ENCODE data around the gene GGACT. TPM values are rescaled to one million over a fixed set of nuclear protein-coding genes. Genes with fewer than 3 reads are reported as not detected.

GGACT gene
- total and polyA plus RNA-seq, 2 of the 8 experiments (the other 6 are each of a cell fraction or from before 2014, with no cell fraction given): 1.1 to 1.5 TPM

DNA sequence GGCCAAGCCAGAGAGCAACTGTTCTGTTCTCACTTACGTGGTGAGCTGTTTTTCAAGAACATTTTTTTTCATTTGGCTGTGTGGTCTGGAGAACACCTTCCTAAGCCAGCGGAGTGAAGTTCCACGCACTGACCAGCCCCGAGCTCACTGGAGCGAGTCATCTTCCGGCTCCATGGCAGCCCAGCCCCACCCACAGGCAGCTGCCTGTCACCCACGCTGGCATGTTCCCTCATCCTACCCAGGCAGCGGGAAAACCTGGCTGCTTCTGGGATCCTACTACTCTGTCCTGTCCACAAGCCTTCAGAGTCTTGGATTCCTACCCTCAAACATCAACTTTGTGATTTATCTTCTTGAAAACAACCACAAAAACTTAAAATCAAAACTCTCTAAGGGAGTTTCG lies 76.2 kb downstream of the GGACT start:
- POLR2A ChIA-PET (ENCODE audit: partially characterized antibody): interaction anchor here (1.1 kb wide), 1 partner anchor 72 kb away, joined by 3 read pairs; no protein-coding TSS in a partner anchor
- no peak overlapping the region for H3K14ac ChIP-seq (ENCODE audit: insufficient read length)
- TF ChIP-seq ASH2L (IDR thresholded peaks at IDR 0.05; ENCODE audit: low read length): no peak
- no peak for TF ChIP-seq SIRT6 (IDR thresholded peaks at IDR 0.05; ENCODE audit: low read length)
- TF ChIP-seq PHF8 (conservative IDR thresholded peaks at IDR 0.05; ENCODE audit: low read depth, low read length): no peak
- no peak for TF ChIP-seq RNF2 (IDR thresholded peaks at IDR 0.05; ENCODE audit: borderline replicate concordance, low read depth, low read length, missing control alignments, poor library complexity, severe bottlenecking)
- peak; percentile 14 to 33; a peak in 1 of 4 replicates for TF ChIP-seq RAD21 (IDR thresholded peaks at IDR 0.05 in 1 of 2, conservative IDR thresholded peaks at IDR 0.05 in 1 of 2; ENCODE audit: low read depth in 2 of 2, low read length in 2 of 2)
- TF ChIP-seq KDM1A (IDR thresholded peaks at IDR 0.05; ENCODE audit: borderline replicate concordance, low read length): 0 out of 2 replicates have a peak, but pooled peaks have one; percentile 18
- TF ChIP-seq NRF1 (IDR thresholded peaks at IDR 0.05; ENCODE audit: low read depth, low read length): no peak
- TF ChIP-seq TAF7 (optimal IDR thresholded peaks at IDR 0.05; ENCODE audit: borderline replicate concordance, low read depth, low read length): no peak
- no peak for TF ChIP-seq CEBPB (IDR thresholded peaks at IDR 0.05; ENCODE audit: low read depth, low read length)
- no peak for TF ChIP-seq GABPA (IDR thresholded peaks at IDR 0.05; ENCODE audit: borderline replicate concordance, insufficient read depth, low read length)
- no peak for TF ChIP-seq EGR1 (IDR thresholded peaks at IDR 0.05; ENCODE audit: borderline replicate concordance, low read depth, low read length)
- TF ChIP-seq ATF3 (IDR thresholded peaks at IDR 0.05; ENCODE audit: insufficient read depth, low read depth, low read length): no peak

More for the DNA sequence above, 76.2 kb downstream of the GGACT start:
- Histone ChIP-seq H3K36me3 (ENCODE audit: control insufficient read depth in 2 of 4, insufficient read depth in 4 of 4, low read length in 3 of 4) (no peaks in the 10 kb centered on the region), H3K79me1 (ENCODE audit: low read depth, low read length) (no peaks in the 10 kb centered on the region), H2BK12ac (ENCODE audit: low read depth, low read length) (peak overlapping the region; percentile 62), H3K18ac (ENCODE audit: extremely low read depth, low read length) (peak overlapping the region; percentile 60; the same call in 1 of the 2 replicates), H2BK120ac (replicated peaks; ENCODE audit: low read depth, low read length) (no peak overlapping the region), H3K27ac (ENCODE audit: low read depth, low read length) (no peak overlapping the region), H3K4ac (replicated peaks; ENCODE audit: insufficient read length, low read depth, low read length) (no peak overlapping the region), H4K91ac (replicated peaks; ENCODE audit: insufficient read length, low read length) (peak overlapping the region; percentile 63), H3K27me3 (replicated peaks in 1 of 4; ENCODE audit: control insufficient read depth in 3 of 4, extremely low read depth in 1 of 4, insufficient read depth in 3 of 4, low read length in 3 of 4) (no peaks in the 10 kb centered on the region), H2BK5ac (ENCODE audit: low read depth, low read length) (peak overlapping the region; percentile 94; the same call in 1 of the 2 replicates), H2AFZ (ENCODE audit: low read length) (no peak overlapping the region), H3K79me2 (ENCODE audit: control insufficient read depth in 1 of 2, insufficient read depth in 2 of 2, low read length in 2 of 2) (no peaks in the 10 kb centered on the region), H3K56ac (replicated peaks; ENCODE audit: insufficient read length, low read depth, low read length) (no peak overlapping the region), H4K8ac (ENCODE audit: extremely low read depth, insufficient read depth, low read length) (no peak overlapping the region), H3K9ac (replicated peaks in 1 of 4; ENCODE audit: extremely low read depth in 1 of 4, low read depth in 3 of 4, low read length in 3 of 4) (no peak overlapping the region), H3K9me3 (ENCODE audit: insufficient read depth in 2 of 2, low read depth in 1 of 2, low read length in 1 of 2) (no peaks in the 10 kb centered on the region), H2BK15ac (ENCODE audit: low read length) (peak overlapping the region; percentile 6; the same call in 1 of the 2 replicates), H4K5ac (ENCODE audit: insufficient read length, low read depth, low read length) (no peak overlapping the region), H4K20me1 (replicated peaks in 1 of 2; ENCODE audit: control insufficient read depth in 1 of 2, insufficient read depth in 2 of 2, low read length in 2 of 2) (no peaks in the 10 kb centered on the region), H3K4me3 (ENCODE audit: extremely low read depth in 1 of 4, insufficient read depth in 2 of 4, low read depth in 3 of 4, low read length in 4 of 4) (no peak overlapping the region), H3K4me2 (ENCODE audit: insufficient read depth in 1 of 2, low read depth in 2 of 2, low read length in 2 of 2) (no peak overlapping the region), H3K23me2 (ENCODE audit: low read depth, low read length) (no peaks in the 10 kb centered on the region), H3K23ac (ENCODE audit: insufficient read length) (no peak overlapping the region), H2AK5ac (ENCODE audit: low read depth, low read length) (no peak overlapping the region; the same call in 1 of the 2 replicates), H3K4me1 (replicated peaks in 1 of 4; ENCODE audit: control insufficient read depth in 3 of 4, insufficient read depth in 4 of 4, low read length in 3 of 4) (peaks cover 0 to 32% (median 25%) of the 10 kb centered on the region in 4 experiments; a peak in 6 of 7 replicates), H2BK20ac (ENCODE audit: low read length) (peak overlapping the region; percentile 91)
- CTCF ChIA-PET (ENCODE audit: partially characterized antibody): interaction anchor here (0.5 to 5.0 kb wide), 8 partner anchors 10 to 414 kb away, joined by 3 to 19 read pairs (median 4); no protein-coding TSS in a partner anchor
- 87% methylated on average over 9 of the region's 9 CpGs; no CpG with 5 or more reads in 1 of the 2 experiments for WGBS, 2 experiments (ENCODE audit: extremely low coverage in 1 of 2, insufficient coverage in 1 of 2, insufficient read length in 1 of 2, insufficient replicate concordance in 2 of 2, low coverage in 1 of 2, low lambda C conversion rate in 2 of 2, missing lambda C conversion rate in 1 of 2)
- no peak for FAIRE-seq
- no peak for DNase-seq (ENCODE audit: low read depth in 1 of 2, low spot score in 2 of 2)

Measured in H1 (cell line).